UCSD-AML1 (cell line): ENCODE measurements around the gene NR5A2.
A peak's percentile ranks its signal among the peaks of the same experiment; 100 is the strongest.
"Not testable (repeated sequence)": the region's sequence is repeated elsewhere in the genome, so short reads cannot be mapped to it uniquely, and the experiment has no call there.

ENCODE experiments used
- DNase-seq: peaks from one replicate; lab custom pipeline; 2025; ENCODE audit not compliant: unreplicated experiment; lab: John Stamatoyannopoulos, UW

The NR5A2 gene

GRCh38 chr1:200157715-200158114 is 130.2 kb downstream of the NR5A2 start:
- no peak for DNase-seq

- DNase-seq: no peak
These were observed 134.3 kb downstream of the NR5A2 start for GRCh38 chr1:200161801-200162200.

- DNase-seq: no peak
These were observed 134.7 kb downstream of the NR5A2 start for GRCh38 chr1:200162258-200162657.

- no peak for DNase-seq
These were observed 135.4 kb downstream of the NR5A2 start for GRCh38 chr1:200162877-200163276.

- no peak for DNase-seq
These were observed 136.4 kb downstream of the NR5A2 start for GRCh38 chr1:200163911-200164310.

- DNase-seq: no peak
These were observed 138.1 kb downstream of the NR5A2 start for GRCh38 chr1:200165493-200166220.

GRCh38 chr1:200166411-200166810 is 138.9 kb downstream of the NR5A2 start:
- no peak for DNase-seq

GRCh38 chr1:200168926-200169325 is 141.4 kb downstream of the NR5A2 start:
- no peak for DNase-seq

- no peak for DNase-seq
These were observed 144.8 kb downstream of the NR5A2 start for GRCh38 chr1:200172311-200172710.

GRCh38 chr1:200173097-200173618 is 145.6 kb downstream of the NR5A2 start:
- DNase-seq: no peak

GRCh38 chr1:200174525-200175295 is 147.2 kb downstream of the NR5A2 start:
- no peak for DNase-seq

GRCh38 chr1:200176181-200176580 is 148.7 kb downstream of the NR5A2 start:
- no peak for DNase-seq

GRCh38 chr1:200176798-200177197 is 149.3 kb downstream of the NR5A2 start:
- no peak for DNase-seq

GRCh38 chr1:200178340-200178739 is 150.8 kb downstream of the NR5A2 start:
- no peak for DNase-seq

- DNase-seq: no peak
These were observed 151.7 kb downstream of the NR5A2 start for GRCh38 chr1:200179126-200179780.

GRCh38 chr1:200179781-200180160 is 152.3 kb downstream of the NR5A2 start:
- no peak for DNase-seq

GRCh38 chr1:200180821-200181220 is 153.3 kb downstream of the NR5A2 start:
- no peak for DNase-seq

- DNase-seq: no peak
These were observed 154.4 kb downstream of the NR5A2 start for GRCh38 chr1:200181861-200182260.

- no peak for DNase-seq
These were observed 155.2 kb downstream of the NR5A2 start for GRCh38 chr1:200182701-200183100.

GRCh38 chr1:200183637-200184036 is 156.1 kb downstream of the NR5A2 start:
- DNase-seq: no peak

- peak; percentile 65 for DNase-seq
These were observed 156.7 kb downstream of the NR5A2 start for GRCh38 chr1:200184196-200184595.

GRCh38 chr1:200185191-200185590 is 157.7 kb downstream of the NR5A2 start:
- not testable (repeated sequence) for DNase-seq
